Measurements from ENCODE around the gene HPSE.

HPSE gene

DNA sequence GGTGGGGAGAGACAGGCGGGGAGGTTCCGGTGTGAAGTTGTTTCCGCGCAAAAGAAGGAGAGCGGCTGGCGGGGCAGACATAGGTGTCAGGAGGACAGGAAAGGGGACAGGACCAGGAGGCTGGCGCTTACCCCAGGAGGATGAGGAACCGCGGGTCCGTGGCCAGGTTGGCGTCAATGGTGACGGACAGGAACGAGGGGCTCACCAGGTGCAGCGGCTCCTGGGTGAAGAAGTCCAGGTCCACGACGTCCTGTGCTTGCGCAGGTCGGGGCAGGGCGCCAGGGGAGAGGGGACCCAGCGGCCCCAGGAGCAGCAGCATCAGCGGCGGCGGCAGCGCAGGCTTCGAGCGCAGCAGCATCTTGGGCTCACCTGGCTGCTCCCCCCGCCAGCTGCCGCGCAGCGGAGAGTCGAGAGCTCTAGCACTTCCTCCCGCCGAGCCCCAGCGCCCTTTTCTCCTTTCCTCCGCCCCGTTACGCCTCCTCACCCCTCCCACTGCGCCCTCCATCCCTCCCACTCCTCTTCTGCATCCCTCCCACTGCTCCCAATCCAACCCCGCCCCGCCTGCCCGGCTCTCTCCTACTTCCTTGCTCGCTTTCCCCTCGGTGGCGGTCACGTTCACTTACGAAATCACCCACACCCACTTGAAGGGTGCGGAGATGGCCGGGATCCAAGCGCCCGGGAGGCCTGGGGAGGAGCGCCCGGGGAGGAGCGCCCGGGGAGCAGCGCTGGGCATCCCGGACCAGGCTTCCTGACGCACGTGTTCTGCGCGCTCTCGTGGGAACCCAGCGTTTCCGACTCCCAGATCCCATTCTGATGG lies at the start of gene HPSE:
TSS of gene HPSE (minus strand) at position 424 of the 817 bp plus-strand sequence. CDS start at position 358, 66 bp downstream.
- peak; percentile 92 for DNase-seq (ENCODE audit: low spot score)

DNA sequence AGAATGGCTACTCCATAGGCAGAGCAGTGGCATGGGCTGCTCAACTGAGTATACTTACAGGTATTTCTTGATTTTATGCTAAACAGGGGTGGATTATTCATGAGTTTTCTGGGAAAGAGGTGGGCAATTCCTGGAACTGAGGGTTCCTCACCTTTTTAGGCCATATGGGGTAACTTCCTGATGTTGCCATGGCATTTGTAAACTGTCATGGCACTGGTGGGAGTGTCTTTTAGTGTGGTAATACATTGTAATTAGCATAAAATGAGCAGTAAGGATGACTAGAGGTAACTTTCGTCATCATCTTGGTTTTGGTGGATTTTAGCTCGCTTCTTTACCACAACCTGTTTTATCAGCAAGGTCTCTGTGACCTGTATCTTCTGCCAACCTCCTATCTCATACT lies 48.2 kb upstream of the HPSE start:
- DNase-seq (ENCODE audit: low spot score) = no peak

DNA sequence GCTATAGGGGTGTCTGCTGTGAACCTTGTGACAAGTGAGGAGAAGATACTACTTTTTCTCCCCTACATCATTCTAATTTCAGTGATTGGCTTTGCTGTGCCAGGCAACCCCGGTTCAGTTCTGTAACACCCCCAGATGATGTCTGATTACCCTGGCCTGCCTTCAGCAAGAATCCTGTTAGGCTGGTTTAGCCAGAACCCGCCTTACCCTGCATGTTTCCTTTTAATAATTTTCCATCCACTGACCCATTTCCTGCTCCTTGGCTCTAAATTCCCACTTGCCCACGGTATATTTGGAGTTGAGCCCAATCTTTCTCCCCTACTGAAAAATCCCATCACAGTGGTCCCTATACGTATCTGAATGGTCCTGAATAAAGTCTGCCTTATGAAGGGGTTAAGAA lies 46.5 kb upstream of the HPSE start:
- DNase-seq (ENCODE audit: low spot score) = no peak

DNA sequence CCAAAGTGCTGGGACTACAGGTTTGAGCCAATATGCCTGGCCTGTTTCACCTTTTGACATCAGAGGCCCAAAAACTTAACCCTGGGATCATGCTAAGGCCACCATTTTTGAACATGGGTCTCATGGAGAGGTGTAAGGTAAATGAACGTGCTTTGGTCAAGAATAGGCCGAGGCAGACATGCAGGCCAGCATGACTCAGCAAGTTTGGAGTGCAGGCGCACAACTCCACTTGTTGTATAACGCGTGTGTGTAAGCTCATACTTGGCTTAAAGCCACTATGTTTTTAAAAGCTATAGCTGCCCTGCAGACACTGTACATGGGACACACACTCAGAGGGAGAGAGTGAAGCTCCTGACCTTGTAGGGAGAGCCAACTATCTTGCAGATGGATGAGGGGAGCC lies 43.8 kb upstream of the HPSE start:
- no peak for DNase-seq (ENCODE audit: low spot score)

DNA sequence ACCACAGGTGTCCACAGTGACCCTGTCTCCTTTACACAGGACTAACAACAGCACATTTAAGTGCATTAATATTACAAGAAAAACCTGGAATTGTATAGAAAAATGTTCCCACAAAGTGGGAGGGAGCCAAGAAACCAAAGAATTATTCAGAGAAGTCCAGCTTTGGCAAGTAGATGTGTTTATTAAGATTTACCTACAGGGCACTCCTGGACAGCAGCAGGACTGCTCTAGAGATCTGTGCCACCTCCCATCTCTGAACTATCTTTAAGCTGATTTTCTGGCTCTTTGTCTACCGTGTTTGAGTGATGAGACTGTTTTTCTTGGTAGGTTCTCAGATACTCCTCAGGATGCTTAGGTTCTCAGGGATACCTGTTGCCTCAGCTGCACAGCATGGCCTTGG lies 38.3 kb upstream of the HPSE start:
- no peak for DNase-seq (ENCODE audit: low spot score)

DNA sequence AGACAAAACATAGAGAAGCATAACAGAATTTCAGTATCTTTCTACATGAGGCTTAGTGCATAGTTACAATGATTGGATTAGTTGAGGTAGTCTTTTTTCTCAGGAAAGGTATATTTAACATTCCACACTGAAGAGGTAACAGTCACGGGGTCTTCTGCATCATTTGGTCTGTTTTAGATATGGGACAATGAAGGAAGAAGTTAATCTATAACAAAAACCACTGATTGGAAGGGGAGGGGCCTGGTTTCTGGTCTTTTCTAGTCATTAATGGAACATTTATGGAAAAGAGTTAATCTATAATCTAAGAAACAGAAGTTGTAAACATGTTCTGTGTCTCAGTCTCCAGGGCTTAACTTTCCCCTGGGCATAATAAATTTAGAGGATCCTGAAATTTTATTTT lies 37.3 kb upstream of the HPSE start:
- no peak for DNase-seq (ENCODE audit: low spot score)

DNA sequence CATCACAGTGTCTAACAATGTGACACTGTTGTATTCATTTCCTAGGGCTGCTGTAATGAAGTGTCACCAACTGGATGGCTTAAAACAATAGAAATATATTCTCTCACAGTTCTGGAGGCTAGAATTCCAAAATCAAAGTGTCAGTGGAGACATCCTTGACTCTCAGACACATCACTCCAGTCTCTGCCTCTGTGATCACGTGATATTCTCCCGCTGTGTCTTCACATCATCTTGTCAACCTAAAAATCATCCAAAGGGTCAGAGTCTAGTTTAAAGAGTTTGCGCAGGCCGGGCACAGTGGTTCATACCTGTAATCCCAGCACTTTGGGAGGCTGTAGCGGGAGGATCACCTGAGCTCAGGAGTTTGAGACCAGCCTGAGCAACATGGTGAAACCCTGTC lies 36.6 kb upstream of the HPSE start:
- no peak for DNase-seq (ENCODE audit: low spot score)

DNA sequence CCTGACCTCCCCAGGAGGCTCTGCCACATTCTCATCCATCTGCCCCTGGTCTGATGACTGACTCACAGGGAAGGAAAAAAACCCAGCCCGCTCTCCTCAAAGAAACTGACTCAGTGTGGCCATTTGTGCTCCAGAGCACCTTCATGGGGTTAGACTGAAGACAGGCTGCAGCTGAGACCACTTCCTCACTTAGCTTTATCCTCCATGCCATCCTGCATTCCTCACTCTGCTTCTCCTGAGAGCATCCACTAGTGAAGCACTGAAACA lies 35.9 kb upstream of the HPSE start:
- DNase-seq (ENCODE audit: low spot score) = no peak

DNA sequence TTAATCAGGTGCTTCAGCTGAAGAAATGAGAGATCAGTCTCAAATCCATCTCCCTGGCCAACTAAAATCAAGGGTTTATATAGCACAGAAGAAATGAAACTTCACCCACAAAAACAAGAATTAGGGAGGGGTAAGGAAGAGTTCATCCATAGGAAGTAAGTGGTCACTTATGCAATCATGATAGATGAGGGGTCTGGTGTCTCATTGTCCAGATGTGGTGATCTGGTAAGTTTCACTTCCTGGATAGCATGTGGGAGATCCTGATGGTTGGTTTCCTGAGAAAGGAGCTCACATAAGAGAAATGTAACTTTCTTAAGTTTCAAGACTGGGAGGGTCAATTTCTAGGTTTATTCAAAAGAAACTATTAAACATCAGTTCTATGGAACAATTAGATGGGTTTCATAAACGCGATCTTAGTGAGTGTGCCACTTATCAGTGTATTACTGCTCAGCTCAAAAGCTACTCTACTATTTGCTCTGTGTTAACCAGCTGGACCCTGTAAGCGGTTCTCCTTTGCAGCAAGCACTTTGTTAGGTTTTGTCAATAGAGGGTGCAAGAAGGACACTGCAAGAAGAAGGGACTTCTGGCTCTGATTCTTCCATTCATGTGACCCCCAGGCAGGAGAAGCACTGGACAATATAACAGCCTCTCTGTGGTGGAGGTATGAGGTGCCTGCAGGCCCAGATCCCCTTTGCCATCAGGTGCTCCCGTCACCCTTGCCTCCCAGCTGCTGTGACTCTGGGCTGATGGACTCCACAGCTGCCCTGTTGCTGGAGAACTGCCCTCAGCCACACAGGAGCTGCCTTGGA lies 35.4 kb upstream of the HPSE start:
- no peak for DNase-seq (ENCODE audit: low spot score)

DNA sequence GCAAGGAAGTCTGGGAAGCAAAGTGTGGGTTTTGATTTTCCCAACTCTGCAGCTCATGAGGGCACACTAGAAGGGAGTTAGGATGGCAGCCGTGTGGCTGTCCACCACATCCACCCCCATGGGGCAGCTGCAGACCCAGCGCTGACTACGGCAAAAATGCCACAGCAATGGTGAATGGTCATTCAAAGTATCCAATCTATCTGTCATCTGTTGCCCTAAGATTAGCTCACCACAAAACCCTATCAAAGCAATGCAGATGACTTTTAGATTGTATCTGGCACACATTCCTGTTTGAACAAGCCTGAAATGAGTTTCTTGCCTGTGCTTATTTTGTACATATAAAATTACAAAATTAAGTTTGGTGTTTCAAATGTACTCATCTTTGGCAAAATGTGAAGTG lies 29.7 kb upstream of the HPSE start:
- no peak for DNase-seq (ENCODE audit: low spot score)

DNA sequence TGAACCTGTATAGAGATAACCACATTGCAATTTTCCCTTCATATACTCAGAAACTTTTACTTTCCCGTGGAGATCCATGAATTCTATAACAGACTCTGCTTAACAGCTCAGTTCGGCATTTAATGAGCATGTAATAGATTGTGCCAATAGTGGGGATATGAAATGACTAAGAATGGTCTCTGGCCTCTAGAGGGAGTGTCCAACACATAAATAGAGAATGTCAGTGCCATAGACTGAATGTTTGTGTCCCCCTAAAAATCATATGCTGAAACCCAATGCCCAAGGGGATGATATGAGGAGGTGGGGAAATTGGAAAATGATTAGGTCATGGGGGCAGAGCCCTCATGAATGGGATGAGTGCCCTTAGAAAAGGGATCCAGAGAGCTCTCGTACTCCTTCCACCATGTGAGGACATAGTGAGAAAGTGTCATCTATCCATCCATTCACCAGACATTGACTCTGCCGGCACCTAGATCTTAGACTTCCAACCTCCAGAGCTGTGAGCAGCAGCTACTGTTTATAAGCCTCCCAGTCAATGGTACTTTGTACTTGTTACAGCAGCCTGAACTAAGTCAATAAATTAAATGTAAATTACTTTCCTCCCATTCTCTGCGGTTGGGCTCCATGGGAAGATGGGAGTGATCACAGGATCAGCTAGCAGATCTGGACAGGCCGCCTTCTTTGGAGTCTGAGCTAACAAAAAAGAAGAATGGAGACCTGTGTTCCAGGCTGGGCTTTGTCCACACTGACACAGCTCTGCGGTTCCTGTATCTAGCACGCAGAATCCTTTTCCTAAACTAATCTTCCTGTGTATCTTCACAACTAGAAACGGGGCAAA lies 28.1 kb upstream of the HPSE start:
- DNase-seq (ENCODE audit: low spot score) = peak; percentile 29

DNA sequence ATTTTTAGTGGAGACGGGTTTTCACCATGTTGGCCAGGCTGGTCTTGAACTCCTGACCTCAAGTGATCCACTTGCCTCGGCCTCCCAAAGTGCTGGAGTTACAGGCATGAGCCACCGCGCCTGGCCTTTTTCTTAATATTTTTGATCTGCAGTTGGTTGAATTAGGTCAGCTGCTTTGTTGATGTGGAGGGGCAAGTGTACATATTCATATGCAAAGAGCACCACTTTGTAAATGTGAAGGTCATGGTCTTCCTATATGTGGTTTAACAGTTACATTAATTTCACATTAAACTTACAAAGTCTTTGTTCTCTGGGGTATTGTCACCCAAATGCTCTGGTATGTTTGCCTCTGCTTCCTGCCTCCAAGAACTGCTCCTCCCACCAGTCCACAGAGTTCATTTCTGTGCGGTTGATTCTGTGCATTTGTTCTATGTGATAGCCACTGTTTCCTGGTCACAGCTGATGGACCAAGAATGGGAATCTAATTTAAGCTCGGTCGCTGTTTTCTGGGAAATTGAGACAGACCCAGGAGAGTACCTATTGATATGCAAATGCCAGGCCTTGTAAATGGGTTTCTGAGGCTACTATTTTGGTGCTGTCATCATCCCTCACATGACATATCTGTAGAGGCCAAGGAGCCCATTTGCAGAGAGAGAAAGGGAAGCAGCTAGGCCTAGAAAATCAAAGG lies 26.9 kb upstream of the HPSE start:
- no peak for DNase-seq (ENCODE audit: low spot score)

DNA sequence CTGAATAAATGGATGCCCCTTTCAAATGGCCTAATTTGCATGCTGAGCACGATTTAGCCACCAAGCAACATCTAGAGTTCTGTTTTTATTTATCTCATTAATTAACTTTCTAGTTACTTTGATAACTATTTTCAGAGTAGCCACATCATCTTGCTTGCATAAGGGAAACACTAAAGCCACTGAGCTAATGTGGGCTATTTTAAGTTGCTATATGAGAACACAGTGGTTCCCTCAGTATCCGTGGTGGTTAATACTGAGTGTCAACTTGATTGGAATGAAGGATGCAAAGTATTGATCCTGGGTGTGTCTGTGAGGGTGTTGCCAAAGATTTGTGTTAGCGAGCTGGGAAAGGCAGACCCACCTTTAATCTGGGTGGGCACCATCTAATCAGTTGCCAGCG lies 25.4 kb upstream of the HPSE start:
- DNase-seq (ENCODE audit: low spot score) = no peak

DNA sequence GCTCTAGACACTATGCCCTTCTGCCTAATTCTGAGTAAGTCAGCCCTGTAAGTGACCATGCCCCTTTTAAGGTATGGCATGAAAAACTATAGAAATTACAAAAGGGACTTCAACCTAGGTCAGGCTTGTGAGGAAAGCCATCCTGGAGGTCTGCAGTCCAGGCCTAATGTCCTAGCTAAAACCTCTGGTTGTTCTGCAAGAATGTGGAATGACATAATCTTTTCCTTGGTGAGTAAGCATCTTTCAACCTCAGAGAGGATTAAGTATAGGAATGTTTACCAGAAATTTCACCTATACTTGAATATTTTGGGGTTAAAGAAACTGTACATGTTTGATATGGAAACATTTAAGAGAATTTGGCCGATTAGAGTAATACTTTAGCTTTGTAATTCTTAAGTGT lies 23.8 kb upstream of the HPSE start:
- no peak for DNase-seq (ENCODE audit: low spot score)

DNA sequence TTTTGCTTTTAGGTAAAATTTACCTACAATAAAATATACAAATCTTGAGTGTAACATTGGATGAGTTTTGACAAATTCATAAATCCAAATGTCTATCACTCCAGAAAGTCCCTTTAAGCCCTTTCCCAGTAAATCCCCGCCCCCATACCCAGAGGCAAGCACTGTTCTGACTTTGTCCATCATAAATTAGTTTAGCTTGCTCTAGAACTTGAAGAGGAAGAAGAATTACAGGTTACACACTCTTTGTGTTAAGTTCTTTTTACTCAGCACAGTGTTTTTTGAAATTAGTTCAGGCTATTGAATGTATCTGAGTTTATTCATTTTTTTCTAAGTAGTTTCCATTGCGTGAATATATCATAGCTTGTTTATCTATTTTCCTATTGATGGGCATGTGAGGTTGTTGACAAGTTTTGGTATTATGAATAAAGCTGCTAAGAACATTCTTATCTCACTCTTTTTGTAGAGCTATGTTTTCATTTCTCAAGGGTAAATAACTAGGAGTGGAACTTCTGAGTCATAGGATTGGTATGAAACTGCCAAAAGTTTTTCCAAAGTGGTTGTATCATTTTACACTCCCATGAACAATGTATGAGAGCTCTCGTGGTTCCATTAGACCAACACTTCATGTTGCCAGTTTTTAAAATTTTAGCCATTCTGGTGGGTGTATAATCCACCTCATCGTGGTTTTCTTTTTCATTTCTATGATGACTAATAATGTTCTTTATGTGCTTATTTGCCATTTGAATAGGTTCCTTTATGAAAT lies 22.4 kb upstream of the HPSE start:
- peak; percentile 75 for DNase-seq (ENCODE audit: low spot score)

DNA sequence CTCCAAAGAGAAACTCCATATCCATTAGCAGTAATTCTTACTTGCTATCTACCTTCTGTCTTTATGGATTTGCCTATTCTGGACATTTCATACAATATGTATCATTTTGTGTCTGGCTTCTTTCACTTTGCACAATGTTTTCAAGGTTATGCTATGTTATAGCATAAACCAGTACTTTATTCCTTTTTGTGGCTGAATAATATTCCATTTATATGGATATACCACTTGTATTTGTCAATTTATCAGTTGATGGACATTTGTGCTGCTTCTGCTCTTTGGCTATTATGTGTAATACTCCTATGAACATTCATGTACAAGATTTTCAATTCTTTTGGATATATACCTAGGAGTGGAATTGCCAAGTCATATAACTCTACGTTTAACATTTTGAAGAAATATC lies 18.9 kb upstream of the HPSE start:
- DNase-seq (ENCODE audit: low spot score) = no peak

DNA sequence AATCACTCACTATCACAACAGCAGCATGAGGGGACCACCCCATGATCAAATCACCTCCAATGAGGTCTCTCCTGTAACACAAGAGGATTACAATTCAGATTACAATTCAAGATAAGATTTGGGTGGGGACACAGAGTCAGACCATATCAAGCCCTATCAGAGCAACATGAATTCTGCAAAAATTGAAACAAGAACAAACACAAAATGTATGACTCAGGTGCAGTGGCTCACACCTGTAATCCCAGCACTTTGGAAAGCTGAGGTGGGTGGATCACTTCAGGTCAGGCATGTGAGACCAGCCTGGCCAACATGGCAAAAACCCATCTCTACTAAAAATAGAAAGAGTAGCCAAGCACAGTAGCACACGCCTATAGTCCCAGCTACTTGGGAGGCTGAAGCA lies 13.4 kb upstream of the HPSE start:
- no peak for DNase-seq (ENCODE audit: low spot score)

DNA sequence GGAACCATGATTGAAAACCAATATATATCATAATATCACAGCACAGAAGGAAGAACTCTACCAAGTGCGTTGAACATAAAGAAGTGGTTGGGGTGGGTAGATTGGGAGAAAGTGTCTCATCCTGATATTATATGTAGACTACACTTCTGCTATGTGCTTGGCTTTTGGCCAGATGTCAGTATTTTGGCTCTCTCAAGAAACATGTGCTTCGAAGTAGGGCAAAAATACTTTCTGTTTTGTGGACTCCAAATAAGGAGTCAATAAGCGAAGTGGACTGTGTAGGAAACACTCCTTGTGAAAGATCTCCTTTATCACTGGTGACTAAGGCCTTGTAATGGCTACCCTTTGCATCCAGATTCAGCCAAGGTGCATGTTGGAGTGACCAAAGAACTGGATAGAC lies 7.8 kb upstream of the HPSE start:
- no peak for DNase-seq (ENCODE audit: low spot score)

DNA sequence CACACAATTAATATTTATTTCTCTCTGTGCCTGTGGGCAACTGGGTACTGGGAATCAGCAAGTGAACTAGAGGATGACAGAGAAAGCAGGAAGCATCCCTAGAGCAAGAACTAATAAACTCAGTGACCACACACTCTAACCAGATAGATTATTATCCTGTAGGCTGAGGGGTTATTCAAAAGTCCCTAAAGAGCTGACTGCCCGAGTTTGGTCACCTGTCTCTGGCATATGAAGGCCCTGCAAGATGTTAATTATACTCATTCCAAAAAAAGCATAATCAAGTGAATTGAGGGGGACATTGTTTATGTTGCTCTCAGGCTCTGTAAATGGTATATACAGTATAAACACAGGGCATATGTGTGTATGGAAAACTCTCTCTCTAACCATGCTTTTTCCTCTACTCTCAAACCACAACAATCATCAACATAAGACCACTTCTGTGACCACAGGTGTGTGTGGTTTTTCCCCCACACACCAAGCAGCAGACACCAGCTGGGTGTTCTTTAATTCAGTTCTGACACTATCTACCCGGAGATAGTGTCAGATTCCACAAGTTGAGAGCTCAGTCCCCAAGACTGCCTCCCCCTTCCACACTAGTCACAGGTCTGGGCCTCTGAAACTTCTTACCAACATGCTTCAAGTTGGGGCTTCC lies 6.2 kb upstream of the HPSE start:
- no peak for DNase-seq (ENCODE audit: low spot score)

DNA sequence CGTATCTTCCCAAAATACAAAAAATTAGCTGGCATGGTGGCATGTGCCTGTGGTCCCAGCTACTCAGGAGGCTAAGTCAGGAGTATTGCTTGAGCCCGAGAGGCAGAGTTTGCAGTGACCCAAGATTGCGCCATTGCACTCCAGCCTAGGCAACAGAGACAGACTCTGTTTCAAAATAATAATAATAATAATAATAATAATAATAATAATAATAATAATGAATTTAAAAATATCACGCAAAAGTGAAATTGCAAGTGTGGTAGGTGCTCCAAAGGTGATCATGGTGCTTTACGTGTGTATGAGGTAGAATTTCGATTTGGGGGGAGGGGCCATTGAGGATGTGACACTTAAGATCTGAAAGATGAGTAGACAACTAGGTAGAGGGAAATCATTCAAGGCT lies 4.9 kb upstream of the HPSE start:
- DNase-seq (ENCODE audit: low spot score) = no peak

DNA sequence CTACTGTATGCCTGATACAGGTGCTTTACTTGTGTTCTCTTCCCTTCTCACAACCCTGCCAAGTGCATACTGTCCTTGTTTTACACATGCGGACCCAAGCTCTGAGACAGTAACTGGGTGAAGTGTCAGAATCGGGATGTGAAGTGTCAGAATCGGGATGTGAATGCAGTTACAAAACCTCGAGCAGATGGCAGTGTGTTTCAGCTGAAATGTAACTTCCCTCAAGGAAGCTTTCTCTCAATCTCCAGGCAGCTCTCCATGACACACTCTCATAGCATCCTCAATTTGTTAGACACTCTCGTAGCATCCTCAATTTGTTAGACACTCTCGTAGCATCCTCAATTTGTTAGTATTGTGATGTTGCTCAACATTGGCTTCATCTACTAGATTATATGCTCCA lies 1.1 kb upstream of the HPSE start:
- DNase-seq (ENCODE audit: low spot score) = no peak

Measured in LoVo (cell line).